Measurements from ENCODE around the gene HMGN3. TPM values are rescaled to one million over a fixed set of nuclear protein-coding genes. Genes with fewer than 3 reads are reported as not detected.
A peak's percentile ranks its signal among the peaks of the same experiment; 100 is the strongest.

Gene HMGN3
- total and polyA plus RNA-seq, 2 of the 13 experiments (the other 11 are each of a cell fraction or from before 2014, with no cell fraction given): 67.9 to 145 TPM

DNA sequence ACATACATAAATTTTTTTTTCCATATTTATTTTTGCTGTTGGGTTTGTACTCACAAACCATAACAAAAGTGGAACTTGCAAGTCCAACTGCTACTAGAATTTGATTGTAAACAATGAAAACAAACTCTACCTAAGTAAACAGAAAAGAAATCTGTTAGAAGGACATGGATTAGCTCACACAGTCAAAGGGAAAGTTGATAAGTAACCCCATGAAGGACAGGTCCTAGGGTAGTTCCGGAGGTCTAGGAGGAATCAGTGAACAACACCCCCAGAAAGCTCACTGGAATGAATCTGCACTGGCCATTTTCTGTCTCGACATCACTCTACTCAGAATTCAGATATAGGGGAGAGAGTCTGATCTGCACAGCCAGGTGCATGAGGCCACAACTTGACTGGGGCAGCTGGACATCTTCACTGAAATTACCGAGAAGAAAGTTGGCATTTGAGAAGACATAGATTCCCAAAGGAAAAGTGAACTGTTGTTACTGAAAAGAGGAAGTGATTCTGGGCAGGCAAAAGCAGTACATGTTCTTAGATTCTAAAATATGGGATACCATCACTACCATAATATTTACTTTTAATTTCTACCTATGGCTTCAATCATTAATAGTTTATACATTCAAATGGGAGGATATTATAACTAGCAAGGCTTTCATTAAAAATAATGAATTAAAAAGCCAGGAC, 76.4 kb downstream of the HMGN3 start (continued):
- TF ChIP-seq ATF7 (IDR thresholded peaks at IDR 0.05) (no peak), ATF7 (CRISPR knock-in tag; IDR thresholded peaks at IDR 0.05) (no peak), ZNF589 (CRISPR knock-in tag; conservative IDR thresholded peaks at IDR 0.05) (no peak), HMG20A (CRISPR knock-in tag; IDR thresholded peaks at IDR 0.05; ENCODE audit: borderline replicate concordance) (peak; percentile 60; the same call in 1 of the 2 replicates), ZMYM3 (CRISPR knock-in tag; IDR thresholded peaks at IDR 0.05) (no peak), ZNF276 (CRISPR knock-in tag; IDR thresholded peaks at IDR 0.05; ENCODE audit: low read depth) (no peak), NBN (conservative IDR thresholded peaks at IDR 0.05) (no peak), ZSCAN22 (CRISPR knock-in tag; IDR thresholded peaks at IDR 0.05) (no peak), REL (CRISPR knock-in tag; conservative IDR thresholded peaks at IDR 0.05) (no peak), ZBTB42 (CRISPR knock-in tag; IDR thresholded peaks at IDR 0.05) (no peak), ZNF720 (CRISPR knock-in tag; IDR thresholded peaks at IDR 0.05) (no peak), ZNF652 (CRISPR knock-in tag; IDR thresholded peaks at IDR 0.05; ENCODE audit: borderline replicate concordance, low read depth) (peak; percentile 41; the same call in 1 of the 2 replicates), ZFP36L1 (CRISPR knock-in tag; IDR thresholded peaks at IDR 0.05) (no peak), GFI1 (CRISPR knock-in tag; IDR thresholded peaks at IDR 0.05; ENCODE audit: borderline replicate concordance) (peak; percentile 61; the same call in 1 of the 2 replicates), SMAD3 (CRISPR knock-in tag; IDR thresholded peaks at IDR 0.05) (no peak), SKIL (CRISPR knock-in tag; IDR thresholded peaks at IDR 0.05; ENCODE audit: borderline replicate concordance) (no peak), PRDM10 (CRISPR knock-in tag; IDR thresholded peaks at IDR 0.05; ENCODE audit: low read depth) (no peak), XBP1 (CRISPR knock-in tag; IDR thresholded peaks at IDR 0.05) (no peak), PITX1 (CRISPR knock-in tag; IDR thresholded peaks at IDR 0.05) (peak; percentile 63)
- TF ChIP-seq, protein P1, sequence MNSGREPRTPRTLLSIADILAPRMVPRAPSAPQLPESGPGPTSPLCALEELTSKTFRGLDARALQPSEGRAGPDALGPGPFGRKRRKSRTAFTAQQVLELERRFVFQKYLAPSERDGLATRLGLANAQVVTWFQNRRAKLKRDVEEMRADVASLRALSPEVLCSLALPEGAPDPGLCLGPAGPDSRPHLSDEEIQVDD (CRISPR knock-in tag; IDR thresholded peaks at IDR 0.05; ENCODE audit: borderline replicate concordance): no peak
- TF ChIP-seq, protein P2, sequence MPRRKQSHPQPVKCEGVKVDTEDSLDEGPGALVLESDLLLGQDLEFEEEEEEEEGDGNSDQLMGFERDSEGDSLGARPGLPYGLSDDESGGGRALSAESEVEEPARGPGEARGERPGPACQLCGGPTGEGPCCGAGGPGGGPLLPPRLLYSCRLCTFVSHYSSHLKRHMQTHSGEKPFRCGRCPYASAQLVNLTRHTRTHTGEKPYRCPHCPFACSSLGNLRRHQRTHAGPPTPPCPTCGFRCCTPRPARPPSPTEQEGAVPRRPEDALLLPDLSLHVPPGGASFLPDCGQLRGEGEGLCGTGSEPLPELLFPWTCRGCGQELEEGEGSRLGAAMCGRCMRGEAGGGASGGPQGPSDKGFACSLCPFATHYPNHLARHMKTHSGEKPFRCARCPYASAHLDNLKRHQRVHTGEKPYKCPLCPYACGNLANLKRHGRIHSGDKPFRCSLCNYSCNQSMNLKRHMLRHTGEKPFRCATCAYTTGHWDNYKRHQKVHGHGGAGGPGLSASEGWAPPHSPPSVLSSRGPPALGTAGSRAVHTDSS (CRISPR knock-in tag; conservative IDR thresholded peaks at IDR 0.05): no peak

All from HepG2 (cell line).